OCI-LY1 (cell line): ENCODE data around the gene PUM1.

Experiments
- H2AFZ ChIP-seq: fragments of 200-600 bp; sonication (generic), shearing (Covaris generic); 2 replicates; pipeline ENCODE4 v1.6.0; 2014; ENCODE audit warnings: antibody characterized with exemption, mild to moderate bottlenecking, low read length
- H3F3A ChIP-seq: fragments of 200-600 bp; sonication (generic), shearing (Covaris generic); 2 replicates; pipeline ENCODE4 v1.6.0; 2014; ENCODE audit warnings: mild to moderate bottlenecking, antibody characterized with exemption, low read length, moderate library complexity; ENCODE audit not compliant: insufficient read depth
- H3K27ac ChIP-seq: fragments of 200-600 bp; sonication (generic); 2 replicates; pipeline ENCODE4 v1.5.1; 2014; ENCODE audit warnings: low read length, mixed run types, mild to moderate bottlenecking, low read depth; ENCODE audit not compliant: poor library complexity, severe bottlenecking
- H3K27me3 ChIP-seq: fragments of 200-600 bp; sonication (generic); 2 replicates; pipeline ENCODE4 v1.6.0; 2014; ENCODE audit warnings: antibody characterized with exemption, mild to moderate bottlenecking, low read length, moderate library complexity; ENCODE audit not compliant: insufficient read depth
- H3K36me3 ChIP-seq: fragments of 200-600 bp; sonication (generic); 2 replicates; pipeline ENCODE4 v1.6.1; 2014; ENCODE audit warnings: mild to moderate bottlenecking, antibody characterized with exemption, low read length, moderate library complexity, mixed read lengths; ENCODE audit not compliant: insufficient read depth
- H3K4me1 ChIP-seq: fragments of 200-600 bp; sonication (generic); 2 replicates; pipeline ENCODE4 v1.5.1; 2014; ENCODE audit warnings: mild to moderate bottlenecking, low read length, moderate library complexity; ENCODE audit not compliant: insufficient read depth, severe bottlenecking
- H3K4me2 ChIP-seq: fragments of 200-600 bp; sonication (generic), shearing (Covaris generic); 2 replicates; pipeline ENCODE4 v1.6.1; 2014; ENCODE audit warnings: low read length
- H3K4me3 ChIP-seq: fragments of 200-600 bp; sonication (generic); 2 replicates; pipeline ENCODE4 v1.5.1; 2014; ENCODE audit warnings: low read length, low read depth, mild to moderate bottlenecking, mixed read lengths; ENCODE audit not compliant: poor library complexity, severe bottlenecking
- H3K79me2 ChIP-seq: fragments of 200-600 bp; shearing (Covaris generic); 2 replicates; pipeline ENCODE4 v1.6.1; 2016; ENCODE audit warnings: mixed run types, low read length, mixed read lengths; ENCODE audit not compliant: insufficient read depth
- H3K9ac ChIP-seq: fragments of 200-600 bp; sonication (generic), shearing (Covaris generic); 2 replicates; pipeline ENCODE4 v1.6.1; 2014; ENCODE audit warnings: mild to moderate bottlenecking, low read length, mixed read lengths
- H3K9me2 ChIP-seq: fragments of 200-600 bp; sonication (generic), shearing (Covaris generic); 2 replicates; pipeline ENCODE4 v1.6.1; 2014; ENCODE audit warnings: low read depth, mild to moderate bottlenecking, low read length, mixed read lengths
- H3K9me3 ChIP-seq: fragments of 200-600 bp; shearing (Covaris generic); 2 replicates; pipeline ENCODE4 v1.6.1; 2014; ENCODE audit warnings: low read length, mixed read lengths
- H4K20me1 ChIP-seq: fragments of 200-600 bp; sonication (generic), shearing (Covaris generic); 2 replicates; pipeline ENCODE4 v1.6.0; 2016; ENCODE audit warnings: mild to moderate bottlenecking, low read length; ENCODE audit not compliant: insufficient read depth
- EZH2 ChIP-seq: fragments of 200-600 bp; sonication (generic), shearing (Covaris generic); IDR thresholded peaks from 2 replicates; pipeline ENCODE4 v1.8.0; 2017; ENCODE audit warnings: borderline replicate concordance, mixed run types, mild to moderate bottlenecking, antibody characterized with exemption, low read length, moderate library complexity, mixed read lengths
- TF ChIP-seq, protein P1 (sequence below): fragments of 200-600 bp; sonication (generic), shearing (Covaris generic); IDR thresholded peaks from 2 replicates; pipeline ENCODE4 v1.5.1; 2017; ENCODE audit warnings: mild to moderate bottlenecking, antibody characterized with exemption, low read length, moderate library complexity, mixed read lengths

Gene PUM1

DNA sequence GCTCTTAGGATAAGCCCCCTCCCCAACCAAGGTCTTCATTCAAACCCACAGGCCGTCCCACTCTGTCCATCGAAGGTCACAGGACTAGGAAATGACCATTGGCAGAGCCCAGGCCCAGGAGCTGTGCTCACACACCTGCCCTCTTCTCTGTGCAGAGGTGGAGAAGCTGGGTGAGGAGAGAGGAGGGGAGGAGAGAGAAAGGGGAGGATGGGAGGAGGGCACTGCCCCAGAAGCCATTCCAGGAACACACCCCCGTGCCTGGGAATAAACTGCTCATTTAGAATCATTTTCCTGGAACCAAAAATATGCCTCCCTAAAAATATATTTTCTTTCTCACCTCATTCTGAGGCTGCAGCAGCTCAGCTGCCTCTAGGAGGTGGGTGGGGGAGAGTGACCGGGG is 150.6 kb downstream of the PUM1 start:
- Histone ChIP-seq H4K20me1 (no peaks in the 10 kb centered on the region), H3K79me2 (no peaks in the 10 kb centered on the region), H3K9me3 (no peaks in the 10 kb centered on the region), H3K9me2 (no peaks in the 10 kb centered on the region), H3K4me1 (peaks cover 1% of the 10 kb centered on the region), H3K4me3 (no peak overlapping the region), H3K27ac (no peak overlapping the region), H3K27me3 (no peaks in the 10 kb centered on the region), H3F3A (no peaks in the 10 kb centered on the region), H3K36me3 (no peaks in the 10 kb centered on the region), H3K4me2 (no peak overlapping the region), H3K9ac (no peak overlapping the region), H2AFZ (no peak overlapping the region)
- TF ChIP-seq, protein P1, sequence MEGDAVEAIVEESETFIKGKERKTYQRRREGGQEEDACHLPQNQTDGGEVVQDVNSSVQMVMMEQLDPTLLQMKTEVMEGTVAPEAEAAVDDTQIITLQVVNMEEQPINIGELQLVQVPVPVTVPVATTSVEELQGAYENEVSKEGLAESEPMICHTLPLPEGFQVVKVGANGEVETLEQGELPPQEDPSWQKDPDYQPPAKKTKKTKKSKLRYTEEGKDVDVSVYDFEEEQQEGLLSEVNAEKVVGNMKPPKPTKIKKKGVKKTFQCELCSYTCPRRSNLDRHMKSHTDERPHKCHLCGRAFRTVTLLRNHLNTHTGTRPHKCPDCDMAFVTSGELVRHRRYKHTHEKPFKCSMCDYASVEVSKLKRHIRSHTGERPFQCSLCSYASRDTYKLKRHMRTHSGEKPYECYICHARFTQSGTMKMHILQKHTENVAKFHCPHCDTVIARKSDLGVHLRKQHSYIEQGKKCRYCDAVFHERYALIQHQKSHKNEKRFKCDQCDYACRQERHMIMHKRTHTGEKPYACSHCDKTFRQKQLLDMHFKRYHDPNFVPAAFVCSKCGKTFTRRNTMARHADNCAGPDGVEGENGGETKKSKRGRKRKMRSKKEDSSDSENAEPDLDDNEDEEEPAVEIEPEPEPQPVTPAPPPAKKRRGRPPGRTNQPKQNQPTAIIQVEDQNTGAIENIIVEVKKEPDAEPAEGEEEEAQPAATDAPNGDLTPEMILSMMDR = no peak
- TF ChIP-seq EZH2 = no peak

DNA sequence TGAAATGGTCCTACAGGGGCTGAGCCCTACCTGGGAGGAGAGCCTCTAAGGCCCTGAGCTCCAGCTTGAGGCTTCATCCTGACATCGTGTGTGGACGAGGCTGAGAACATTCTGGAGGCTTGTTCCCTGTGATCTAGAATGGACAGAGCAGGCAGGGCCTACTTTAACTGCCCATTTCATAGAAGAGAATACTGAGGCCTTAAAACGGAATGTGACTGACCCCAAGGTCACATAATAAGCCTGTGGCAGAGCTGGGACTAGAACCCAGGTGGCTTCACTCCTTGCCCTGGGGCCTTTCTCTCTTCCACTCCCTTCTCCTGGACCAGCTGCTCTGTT is 151.0 kb downstream of the PUM1 start:
- H2AFZ ChIP-seq = no peak overlapping the region
- no peaks in the 10 kb centered on the region for H3K9me3 ChIP-seq
- H3K79me2 ChIP-seq = no peaks in the 10 kb centered on the region
- TF ChIP-seq, protein P1 = no peak
- no peak for TF ChIP-seq EZH2
- no peaks in the 10 kb centered on the region for H3F3A ChIP-seq
- no peak overlapping the region for H3K9ac ChIP-seq
- no peak overlapping the region for H3K4me2 ChIP-seq
- H3K27me3 ChIP-seq = no peaks in the 10 kb centered on the region
- H3K36me3 ChIP-seq = no peaks in the 10 kb centered on the region
- no peaks in the 10 kb centered on the region for H4K20me1 ChIP-seq
- H3K27ac ChIP-seq = no peak overlapping the region
- H3K9me2 ChIP-seq = no peaks in the 10 kb centered on the region
- H3K4me1 ChIP-seq = peaks cover 5% of the 10 kb centered on the region
- H3K4me3 ChIP-seq = no peak overlapping the region

DNA sequence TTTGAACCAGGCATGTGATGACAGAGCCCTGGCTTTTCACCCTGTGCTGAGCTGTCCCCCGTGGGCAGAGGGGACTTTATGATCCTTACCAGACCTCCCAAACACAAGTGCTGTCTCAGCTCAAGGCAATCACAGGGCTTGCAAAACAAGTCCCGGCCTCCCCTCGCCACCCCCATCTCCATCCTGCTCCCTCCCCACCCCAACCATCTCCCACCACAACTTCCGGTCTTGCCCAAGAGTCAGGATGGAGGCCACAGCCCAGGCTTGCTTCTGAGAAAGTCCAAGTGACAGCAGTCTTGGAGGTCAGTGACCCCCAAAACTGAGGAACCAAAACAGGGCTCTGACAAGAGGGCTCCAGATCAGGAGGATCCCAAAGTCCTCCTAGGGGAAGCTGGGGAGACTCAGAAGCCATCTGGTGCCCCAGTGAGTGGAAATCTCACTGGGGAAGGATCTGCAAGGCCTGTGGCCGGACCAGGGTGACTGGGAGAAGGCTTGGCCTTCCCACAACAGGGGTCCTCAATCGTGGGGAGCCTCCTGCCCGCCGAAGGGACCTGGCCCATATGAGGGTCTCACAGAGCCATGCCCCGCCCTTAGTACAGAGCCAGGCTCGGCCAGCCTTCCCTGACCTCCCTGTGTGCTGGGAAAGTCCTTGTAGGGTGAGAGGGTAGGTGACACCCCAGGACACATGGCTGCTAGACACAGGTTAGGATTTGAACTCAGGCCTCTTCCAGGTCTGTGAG is 152.4 kb downstream of the PUM1 start:
- H3K9me2 ChIP-seq = no peaks in the 10 kb centered on the region
- peaks cover 11% of the 10 kb centered on the region for H3K4me1 ChIP-seq
- no peak overlapping the region for H2AFZ ChIP-seq
- H4K20me1 ChIP-seq = no peaks in the 10 kb centered on the region
- H3K4me3 ChIP-seq = no peak overlapping the region
- H3K79me2 ChIP-seq = no peaks in the 10 kb centered on the region
- no peak overlapping the region for H3K27ac ChIP-seq
- H3K36me3 ChIP-seq = no peaks in the 10 kb centered on the region
- no peak overlapping the region for H3K9ac ChIP-seq
- peaks cover 5% of the 10 kb centered on the region; the same call in 1 of the 2 replicates for H3K27me3 ChIP-seq
- H3K4me2 ChIP-seq = no peak overlapping the region
- no peaks in the 10 kb centered on the region for H3F3A ChIP-seq
- no peaks in the 10 kb centered on the region for H3K9me3 ChIP-seq
- no peak for TF ChIP-seq EZH2
- TF ChIP-seq, protein P1 = no peak
